MM.1S (cell line): ENCODE results near the gene PURA.
A peak's percentile ranks its signal among the peaks of the same experiment; 100 is the strongest.

Experiments used
- CTCF ChIP-seq: fragments of 300-600 bp; sonication (generic); IDR thresholded peaks from 2 replicates; pipeline ENCODE4 v1.5.1; 2016; ENCODE audit warnings: antibody characterized with exemption, low read length, mixed read lengths
- EZH2 ChIP-seq: fragments of 300-600 bp; sonication (generic); optimal IDR thresholded peaks from 2 replicates; pipeline ENCODE3; 2017; ENCODE audit warnings: low read depth, mild to moderate bottlenecking, antibody characterized with exemption, low read length, mixed read lengths
- EZH2phosphoT487 ChIP-seq: fragments of 300-600 bp; sonication (generic); IDR thresholded peaks from 2 replicates; pipeline ENCODE4 v1.6.1; 2018; ENCODE audit warnings: antibody characterized with exemption, low read length

- TF ChIP-seq CTCF (peak; percentile 87), EZH2 (no peak), EZH2phosphoT487 (no peak)
Observed at GRCh38 chr5:140157032-140157781, 43.3 kb downstream of the PURA start.
